ENCODE data around the gene CMTM7.

The CMTM7 gene

DNA sequence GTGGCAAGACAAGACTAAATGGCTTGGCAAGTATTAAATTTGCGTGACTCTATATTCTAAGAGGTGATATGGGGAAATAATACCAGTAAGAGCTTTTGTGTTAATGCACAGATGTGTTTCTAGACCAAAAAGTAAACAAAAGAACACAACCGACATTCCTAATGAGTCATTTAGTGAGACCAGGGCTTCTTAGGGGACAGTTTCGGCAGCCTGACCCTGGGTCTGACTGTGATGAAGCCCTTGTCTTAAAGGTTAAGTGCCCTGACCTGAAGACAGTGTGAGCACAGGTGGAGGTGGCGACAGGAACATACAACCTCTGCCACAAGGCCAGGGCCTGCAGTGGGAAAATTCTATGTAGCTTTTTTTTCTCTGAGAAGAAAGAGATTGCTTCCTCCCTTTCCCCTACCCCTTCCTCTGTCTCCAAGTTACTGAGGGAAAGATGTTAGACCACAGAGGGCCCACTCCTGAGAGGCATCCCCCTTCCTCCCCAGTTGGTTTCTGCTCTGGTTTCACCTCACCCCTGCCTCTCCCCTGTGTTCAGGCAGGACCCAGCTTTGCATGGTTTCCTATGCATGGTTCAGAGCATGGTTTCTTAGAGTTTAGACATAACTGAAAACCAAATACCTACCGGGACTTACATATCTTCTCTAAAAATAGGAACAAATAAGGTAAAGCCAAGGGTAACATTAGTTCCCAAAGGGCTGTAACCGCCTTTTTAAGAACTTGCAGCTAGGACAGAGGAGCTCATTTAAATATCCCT lies 24.8 kb upstream of the CMTM7 start:
- H3K4me3 ChIP-seq (ENCODE audit: low read depth in 1 of 5, low read length in 5 of 5): no peak overlapping the region
- H3K4me1 ChIP-seq (ENCODE audit: control insufficient read depth in 5 of 5, insufficient read depth in 5 of 5, low read length in 5 of 5): no peaks in the 10 kb centered on the region
- H3K9me3 ChIP-seq (ENCODE audit: control insufficient read depth in 5 of 5, low read length in 5 of 5): no peaks in the 10 kb centered on the region
- H3K27me3 ChIP-seq (ENCODE audit: control insufficient read depth in 5 of 5, insufficient read depth in 4 of 5, low read length in 5 of 5): no peaks in the 10 kb centered on the region
- H3K9ac ChIP-seq (ENCODE audit: low read length in 5 of 5): no peak overlapping the region
- H3K27ac ChIP-seq (ENCODE audit: low read depth, low read length): no peak overlapping the region
- H3K36me3 ChIP-seq (ENCODE audit: control insufficient read depth in 5 of 5, insufficient read depth in 5 of 5, low read length in 5 of 5): peaks cover 0 to 13% (median 7%) of the 10 kb centered on the region in 5 donors

DNA sequence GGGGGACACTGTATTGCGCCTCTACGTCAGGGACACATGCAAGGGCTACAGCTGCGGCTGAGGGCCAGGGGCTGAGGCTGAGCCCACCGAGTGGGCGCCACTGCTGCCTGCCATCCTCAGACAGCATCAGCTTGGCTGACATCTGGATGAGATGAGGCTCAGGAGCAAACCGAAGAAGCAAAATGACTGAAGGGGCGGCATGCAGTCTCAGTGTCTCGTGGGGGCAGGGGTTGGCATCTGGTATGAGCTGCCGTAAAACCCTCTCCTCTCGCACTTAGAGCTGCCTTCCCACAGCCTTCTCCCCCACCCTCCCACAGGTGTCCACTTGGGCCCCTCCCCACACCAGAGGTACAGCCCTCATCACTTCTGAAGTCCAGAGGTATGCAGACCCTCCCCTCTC lies 24.2 kb upstream of the CMTM7 start:
- Histone ChIP-seq H3K9ac (ENCODE audit: low read length in 5 of 5) (no peak overlapping the region), H3K4me1 (ENCODE audit: control insufficient read depth in 5 of 5, insufficient read depth in 5 of 5, low read length in 5 of 5) (no peaks in the 10 kb centered on the region), H3K9me3 (ENCODE audit: control insufficient read depth in 5 of 5, low read length in 5 of 5) (no peaks in the 10 kb centered on the region), H3K36me3 (ENCODE audit: control insufficient read depth in 5 of 5, insufficient read depth in 5 of 5, low read length in 5 of 5) (peaks cover 0 to 13% (median 7%) of the 10 kb centered on the region in 5 donors), H3K27me3 (ENCODE audit: control insufficient read depth in 5 of 5, insufficient read depth in 4 of 5, low read length in 5 of 5) (no peaks in the 10 kb centered on the region), H3K4me3 (ENCODE audit: low read depth in 1 of 5, low read length in 5 of 5) (no peak overlapping the region), H3K27ac (ENCODE audit: low read depth, low read length) (no peak overlapping the region)

DNA sequence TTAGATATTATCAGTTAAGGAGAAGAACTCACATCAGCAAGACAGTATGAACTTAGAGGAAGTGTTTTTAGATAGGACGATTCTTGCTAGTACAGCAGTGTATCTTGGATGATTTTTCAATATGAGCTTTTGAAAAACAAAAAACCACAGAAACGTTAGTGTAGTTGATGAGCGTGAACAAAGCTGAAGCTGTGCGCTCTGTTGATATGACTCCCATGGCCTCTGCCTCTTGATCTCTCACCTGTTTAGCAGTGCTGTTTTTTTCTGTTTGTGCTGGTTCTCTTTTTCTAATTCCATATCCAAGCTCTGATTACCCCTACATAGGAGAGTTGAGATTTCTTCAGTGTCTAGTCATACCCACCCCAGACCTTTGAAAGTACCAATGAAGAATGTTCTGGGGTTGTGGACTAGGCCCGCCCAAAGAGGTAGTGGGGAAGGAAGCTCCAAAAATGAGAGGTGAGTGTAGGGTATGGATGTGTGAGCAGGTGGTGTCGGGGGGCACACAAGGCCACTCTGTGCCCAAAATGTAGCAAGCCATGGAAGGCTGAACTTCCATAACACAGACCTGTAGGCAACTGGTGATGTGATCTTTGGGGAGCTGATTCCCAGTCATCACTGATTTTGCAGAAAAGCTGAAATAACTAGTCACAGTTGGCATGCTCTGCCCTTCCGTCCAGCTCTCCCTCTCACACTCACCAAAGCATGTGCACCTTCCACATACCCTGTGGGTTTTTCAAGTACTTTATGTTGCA lies 20.0 kb upstream of the CMTM7 start:
- Histone ChIP-seq H3K36me3 (ENCODE audit: control insufficient read depth in 5 of 5, insufficient read depth in 5 of 5, low read length in 5 of 5) (peaks cover 0 to 8% (median 0%) of the 10 kb centered on the region in 5 donors), H3K9ac (ENCODE audit: low read length in 5 of 5) (no peak overlapping the region), H3K4me3 (ENCODE audit: low read depth in 1 of 5, low read length in 5 of 5) (no peak overlapping the region)

DNA sequence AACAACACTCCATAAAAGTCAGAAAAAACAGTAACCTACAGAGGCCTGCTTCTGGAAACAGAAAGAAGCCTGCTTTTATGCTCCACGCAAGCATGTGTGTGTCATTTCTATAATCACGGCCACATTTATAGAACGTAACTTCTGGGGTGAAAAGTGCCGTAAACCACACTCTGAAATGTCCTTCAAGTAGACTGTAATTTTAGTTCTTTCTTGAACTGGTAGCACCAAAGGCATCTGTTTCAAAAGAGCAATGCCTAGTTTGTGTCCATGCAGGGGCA lies 19.5 kb upstream of the CMTM7 start:
- H3K27ac ChIP-seq (ENCODE audit: low read depth, low read length): no peak overlapping the region
- no peaks in the 10 kb centered on the region for H3K4me1 ChIP-seq (ENCODE audit: control insufficient read depth in 5 of 5, insufficient read depth in 5 of 5, low read length in 5 of 5)
- H3K9me3 ChIP-seq (ENCODE audit: control insufficient read depth in 5 of 5, low read length in 5 of 5): no peaks in the 10 kb centered on the region
- peaks cover 0 to 8% (median 0%) of the 10 kb centered on the region in 5 donors for H3K36me3 ChIP-seq (ENCODE audit: control insufficient read depth in 5 of 5, insufficient read depth in 5 of 5, low read length in 5 of 5)
- H3K27me3 ChIP-seq (ENCODE audit: control insufficient read depth in 5 of 5, insufficient read depth in 4 of 5, low read length in 5 of 5): no peaks in the 10 kb centered on the region
- H3K9ac ChIP-seq (ENCODE audit: low read length in 5 of 5): no peak overlapping the region
- no peak overlapping the region for H3K4me3 ChIP-seq (ENCODE audit: low read depth in 1 of 5, low read length in 5 of 5)

More for the DNA sequence above, 20.0 kb upstream of the CMTM7 start:
- Histone ChIP-seq H3K27me3 (ENCODE audit: control insufficient read depth in 5 of 5, insufficient read depth in 4 of 5, low read length in 5 of 5) (no peaks in the 10 kb centered on the region), H3K9me3 (ENCODE audit: control insufficient read depth in 5 of 5, low read length in 5 of 5) (no peaks in the 10 kb centered on the region), H3K4me1 (ENCODE audit: control insufficient read depth in 5 of 5, insufficient read depth in 5 of 5, low read length in 5 of 5) (no peaks in the 10 kb centered on the region), H3K27ac (ENCODE audit: low read depth, low read length) (no peak overlapping the region)

DNA sequence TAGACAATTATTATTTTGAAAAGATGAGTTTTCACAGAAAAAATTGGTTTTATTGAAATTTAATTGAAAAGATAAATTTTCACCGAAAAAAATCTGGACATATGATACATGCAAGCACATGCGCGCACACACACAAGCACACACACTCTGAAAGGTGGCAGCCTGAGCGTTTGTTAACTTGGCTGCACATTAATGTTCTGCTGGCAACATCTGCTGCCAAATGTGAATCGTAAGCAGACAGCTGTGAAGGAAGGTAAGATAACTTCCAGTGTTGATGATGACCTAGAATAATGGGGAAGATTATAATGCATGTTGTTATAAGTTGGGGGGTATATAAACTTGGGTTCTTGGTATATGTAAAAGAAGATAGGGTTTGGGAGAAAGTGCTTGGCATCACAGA lies 18.4 kb upstream of the CMTM7 start:
- no peak overlapping the region for H3K4me3 ChIP-seq (ENCODE audit: low read depth in 1 of 5, low read length in 5 of 5)
- no peaks in the 10 kb centered on the region for H3K36me3 ChIP-seq (ENCODE audit: control insufficient read depth in 5 of 5, insufficient read depth in 5 of 5, low read length in 5 of 5)
- H3K27me3 ChIP-seq (ENCODE audit: control insufficient read depth in 5 of 5, insufficient read depth in 4 of 5, low read length in 5 of 5): no peaks in the 10 kb centered on the region
- H3K27ac ChIP-seq (ENCODE audit: low read depth, low read length): no peak overlapping the region
- no peaks in the 10 kb centered on the region for H3K9me3 ChIP-seq (ENCODE audit: control insufficient read depth in 5 of 5, low read length in 5 of 5)
- no peaks in the 10 kb centered on the region for H3K4me1 ChIP-seq (ENCODE audit: control insufficient read depth in 5 of 5, insufficient read depth in 5 of 5, low read length in 5 of 5)
- H3K9ac ChIP-seq (ENCODE audit: low read length in 5 of 5): no peak overlapping the region

DNA sequence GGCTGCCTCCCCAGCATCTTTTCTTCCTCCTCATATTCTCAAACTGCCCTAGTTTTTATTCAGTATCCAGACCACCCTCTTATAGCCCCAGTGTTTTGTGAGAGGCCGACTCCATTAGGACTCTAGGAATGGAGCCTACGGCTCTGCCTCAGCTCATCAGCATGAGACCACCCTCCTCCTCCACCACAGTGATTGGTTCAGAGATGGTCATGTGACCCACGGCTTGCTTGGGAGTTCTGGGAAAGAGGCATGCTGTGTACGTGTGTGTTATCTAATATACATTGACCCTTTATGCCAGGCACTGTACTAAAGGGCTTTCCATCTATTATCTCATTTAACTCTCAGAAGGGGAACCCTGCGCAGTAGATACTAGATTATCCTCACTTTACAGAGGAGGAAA lies 17.8 kb upstream of the CMTM7 start:
- no peaks in the 10 kb centered on the region for H3K9me3 ChIP-seq (ENCODE audit: control insufficient read depth in 5 of 5, low read length in 5 of 5)
- H3K4me3 ChIP-seq (ENCODE audit: low read depth in 1 of 5, low read length in 5 of 5): no peak overlapping the region
- no peak overlapping the region for H3K9ac ChIP-seq (ENCODE audit: low read length in 5 of 5)
- no peak overlapping the region for H3K27ac ChIP-seq (ENCODE audit: low read depth, low read length)
- no peaks in the 10 kb centered on the region for H3K4me1 ChIP-seq (ENCODE audit: control insufficient read depth in 5 of 5, insufficient read depth in 5 of 5, low read length in 5 of 5)
- H3K27me3 ChIP-seq (ENCODE audit: control insufficient read depth in 5 of 5, insufficient read depth in 4 of 5, low read length in 5 of 5): no peaks in the 10 kb centered on the region
- no peaks in the 10 kb centered on the region for H3K36me3 ChIP-seq (ENCODE audit: control insufficient read depth in 5 of 5, insufficient read depth in 5 of 5, low read length in 5 of 5)

DNA sequence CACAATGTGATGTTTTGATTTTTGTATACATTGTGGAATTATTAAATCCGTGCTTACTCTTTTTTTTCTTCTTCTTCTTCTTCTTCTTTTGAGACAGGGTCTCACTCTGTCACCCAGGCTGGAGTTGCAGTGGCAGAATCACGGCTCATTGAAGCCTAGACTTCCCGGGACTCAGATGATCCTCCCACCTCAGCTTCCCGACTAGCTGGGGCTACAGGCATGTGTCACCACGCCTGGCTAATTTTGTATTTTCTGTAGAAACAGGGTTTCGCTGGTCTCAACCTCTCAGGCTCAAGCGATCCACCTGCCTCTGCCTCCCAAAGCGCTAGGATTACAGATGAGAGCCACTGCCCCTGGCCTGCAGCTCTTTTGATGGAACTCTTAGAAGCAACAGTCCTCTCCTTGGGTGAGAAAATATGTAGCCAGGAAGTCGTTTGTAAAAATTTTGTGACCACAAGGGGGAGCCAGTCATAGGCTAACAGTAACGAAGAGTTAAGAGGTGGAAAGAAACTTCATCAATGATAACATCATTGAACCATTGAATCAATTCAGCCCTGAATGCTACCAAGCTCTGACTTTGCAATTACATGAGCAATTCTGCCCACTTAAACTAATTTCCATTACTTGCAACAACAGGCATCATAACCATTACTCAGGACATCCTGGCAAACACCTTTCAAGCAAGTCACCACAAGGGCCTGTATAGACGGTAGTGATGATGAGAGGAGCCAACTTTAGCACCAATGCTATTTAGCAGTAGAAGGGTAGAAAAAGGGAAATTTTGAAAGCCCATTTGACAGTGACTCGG lies 16.7 kb upstream of the CMTM7 start:
- Histone ChIP-seq H3K9me3 (ENCODE audit: control insufficient read depth in 5 of 5, low read length in 5 of 5) (no peaks in the 10 kb centered on the region), H3K27ac (ENCODE audit: low read depth, low read length) (no peak overlapping the region), H3K4me3 (ENCODE audit: low read depth in 1 of 5, low read length in 5 of 5) (no peak overlapping the region), H3K9ac (ENCODE audit: low read length in 5 of 5) (no peak overlapping the region), H3K36me3 (ENCODE audit: control insufficient read depth in 5 of 5, insufficient read depth in 5 of 5, low read length in 5 of 5) (no peaks in the 10 kb centered on the region), H3K27me3 (ENCODE audit: control insufficient read depth in 5 of 5, insufficient read depth in 4 of 5, low read length in 5 of 5) (no peaks in the 10 kb centered on the region), H3K4me1 (ENCODE audit: control insufficient read depth in 5 of 5, insufficient read depth in 5 of 5, low read length in 5 of 5) (peaks cover 0 to 4% (median 1%) of the 10 kb centered on the region in 5 donors)

DNA sequence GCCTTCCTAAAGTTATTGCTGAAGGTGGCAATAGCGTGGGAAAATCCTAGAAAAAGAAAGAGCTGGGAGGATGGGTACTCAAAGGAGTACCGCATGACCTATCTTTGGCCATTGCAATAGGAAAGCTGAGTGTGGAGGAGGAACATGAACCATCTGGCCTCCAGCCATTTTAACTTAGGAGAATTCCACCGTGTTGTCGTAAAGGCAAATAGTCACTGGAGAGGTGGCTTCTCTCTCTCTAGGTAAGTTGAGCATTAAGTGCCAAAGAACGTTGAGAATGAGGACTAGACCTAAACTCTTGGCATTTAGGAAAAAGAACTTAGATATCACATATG lies 16.1 kb upstream of the CMTM7 start:
- no peaks in the 10 kb centered on the region for H3K36me3 ChIP-seq (ENCODE audit: control insufficient read depth in 5 of 5, insufficient read depth in 5 of 5, low read length in 5 of 5)
- H3K9me3 ChIP-seq (ENCODE audit: control insufficient read depth in 5 of 5, low read length in 5 of 5): no peaks in the 10 kb centered on the region
- H3K4me3 ChIP-seq (ENCODE audit: low read depth in 1 of 5, low read length in 5 of 5): no peak overlapping the region
- H3K27ac ChIP-seq (ENCODE audit: low read depth, low read length): no peak overlapping the region
- no peaks in the 10 kb centered on the region for H3K27me3 ChIP-seq (ENCODE audit: control insufficient read depth in 5 of 5, insufficient read depth in 4 of 5, low read length in 5 of 5)
- H3K9ac ChIP-seq (ENCODE audit: low read length in 5 of 5): no peak overlapping the region
- H3K4me1 ChIP-seq (ENCODE audit: control insufficient read depth in 5 of 5, insufficient read depth in 5 of 5, low read length in 5 of 5): peaks cover 0 to 8% (median 4%) of the 10 kb centered on the region in 5 donors

DNA sequence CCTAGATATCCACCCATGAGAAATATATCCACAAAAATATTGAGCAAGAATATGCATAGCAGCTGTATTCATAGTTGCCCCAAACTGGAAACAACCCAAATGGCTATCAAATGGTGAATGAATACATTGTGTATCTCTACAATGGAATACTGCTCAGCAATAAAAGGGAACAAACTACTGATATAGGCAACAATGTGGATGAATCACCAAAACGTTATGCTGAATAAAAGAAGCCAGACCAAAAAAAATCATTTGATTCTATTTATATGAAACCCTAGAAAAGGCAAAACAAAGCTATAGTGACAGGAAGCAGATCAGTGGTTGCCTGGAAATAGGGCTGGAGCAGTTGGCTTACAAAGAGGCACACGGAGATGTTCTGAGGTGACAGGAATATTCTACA lies 15.5 kb upstream of the CMTM7 start:
- no peaks in the 10 kb centered on the region for H3K9me3 ChIP-seq (ENCODE audit: control insufficient read depth in 5 of 5, low read length in 5 of 5)
- no peaks in the 10 kb centered on the region for H3K27me3 ChIP-seq (ENCODE audit: control insufficient read depth in 5 of 5, insufficient read depth in 4 of 5, low read length in 5 of 5)
- H3K27ac ChIP-seq (ENCODE audit: low read depth, low read length): no peak overlapping the region
- peaks cover 0 to 8% (median 4%) of the 10 kb centered on the region in 5 donors for H3K4me1 ChIP-seq (ENCODE audit: control insufficient read depth in 5 of 5, insufficient read depth in 5 of 5, low read length in 5 of 5)
- no peak overlapping the region for H3K9ac ChIP-seq (ENCODE audit: low read length in 5 of 5)
- no peaks in the 10 kb centered on the region for H3K36me3 ChIP-seq (ENCODE audit: control insufficient read depth in 5 of 5, insufficient read depth in 5 of 5, low read length in 5 of 5)
- H3K4me3 ChIP-seq (ENCODE audit: low read depth in 1 of 5, low read length in 5 of 5): no peak overlapping the region

Measured in subcutaneous abdominal adipose tissue (tissue), 5 donors.